ENCODE measurements around the gene SGIP1.

GRCh38 chr1:66739401-66740157 lies 205.6 kb downstream of the SGIP1 start:
- no peak for TF ChIP-seq CTCF (conservative IDR thresholded peaks at IDR 0.05; ENCODE audit: low read depth in 2 of 2)
- no peak for TF ChIP-seq POLR2AphosphoS5 (IDR thresholded peaks at IDR 0.05; ENCODE audit: low read depth)
- no peak for TF ChIP-seq EZH2 (IDR thresholded peaks at IDR 0.05; ENCODE audit: low read depth, unreplicated experiment)
- no peak for TF ChIP-seq ZNF462 (CRISPR knock-in tag; IDR thresholded peaks at IDR 0.05)
- TF ChIP-seq CREB1 (CRISPR knock-in tag; IDR thresholded peaks at IDR 0.05; ENCODE audit: low read depth): no peak
- TF ChIP-seq JUNB (IDR thresholded peaks at IDR 0.05; ENCODE audit: unreplicated experiment): no peak
- TF ChIP-seq, protein P1, sequence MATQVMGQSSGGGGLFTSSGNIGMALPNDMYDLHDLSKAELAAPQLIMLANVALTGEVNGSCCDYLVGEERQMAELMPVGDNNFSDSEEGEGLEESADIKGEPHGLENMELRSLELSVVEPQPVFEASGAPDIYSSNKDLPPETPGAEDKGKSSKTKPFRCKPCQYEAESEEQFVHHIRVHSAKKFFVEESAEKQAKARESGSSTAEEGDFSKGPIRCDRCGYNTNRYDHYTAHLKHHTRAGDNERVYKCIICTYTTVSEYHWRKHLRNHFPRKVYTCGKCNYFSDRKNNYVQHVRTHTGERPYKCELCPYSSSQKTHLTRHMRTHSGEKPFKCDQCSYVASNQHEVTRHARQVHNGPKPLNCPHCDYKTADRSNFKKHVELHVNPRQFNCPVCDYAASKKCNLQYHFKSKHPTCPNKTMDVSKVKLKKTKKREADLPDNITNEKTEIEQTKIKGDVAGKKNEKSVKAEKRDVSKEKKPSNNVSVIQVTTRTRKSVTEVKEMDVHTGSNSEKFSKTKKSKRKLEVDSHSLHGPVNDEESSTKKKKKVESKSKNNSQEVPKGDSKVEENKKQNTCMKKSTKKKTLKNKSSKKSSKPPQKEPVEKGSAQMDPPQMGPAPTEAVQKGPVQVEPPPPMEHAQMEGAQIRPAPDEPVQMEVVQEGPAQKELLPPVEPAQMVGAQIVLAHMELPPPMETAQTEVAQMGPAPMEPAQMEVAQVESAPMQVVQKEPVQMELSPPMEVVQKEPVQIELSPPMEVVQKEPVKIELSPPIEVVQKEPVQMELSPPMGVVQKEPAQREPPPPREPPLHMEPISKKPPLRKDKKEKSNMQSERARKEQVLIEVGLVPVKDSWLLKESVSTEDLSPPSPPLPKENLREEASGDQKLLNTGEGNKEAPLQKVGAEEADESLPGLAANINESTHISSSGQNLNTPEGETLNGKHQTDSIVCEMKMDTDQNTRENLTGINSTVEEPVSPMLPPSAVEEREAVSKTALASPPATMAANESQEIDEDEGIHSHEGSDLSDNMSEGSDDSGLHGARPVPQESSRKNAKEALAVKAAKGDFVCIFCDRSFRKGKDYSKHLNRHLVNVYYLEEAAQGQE (IDR thresholded peaks at IDR 0.05; ENCODE audit: unreplicated experiment): no peak

Data from GM23338 (cell line).